Measurements from ENCODE around the gene ITPR2.

DNA sequence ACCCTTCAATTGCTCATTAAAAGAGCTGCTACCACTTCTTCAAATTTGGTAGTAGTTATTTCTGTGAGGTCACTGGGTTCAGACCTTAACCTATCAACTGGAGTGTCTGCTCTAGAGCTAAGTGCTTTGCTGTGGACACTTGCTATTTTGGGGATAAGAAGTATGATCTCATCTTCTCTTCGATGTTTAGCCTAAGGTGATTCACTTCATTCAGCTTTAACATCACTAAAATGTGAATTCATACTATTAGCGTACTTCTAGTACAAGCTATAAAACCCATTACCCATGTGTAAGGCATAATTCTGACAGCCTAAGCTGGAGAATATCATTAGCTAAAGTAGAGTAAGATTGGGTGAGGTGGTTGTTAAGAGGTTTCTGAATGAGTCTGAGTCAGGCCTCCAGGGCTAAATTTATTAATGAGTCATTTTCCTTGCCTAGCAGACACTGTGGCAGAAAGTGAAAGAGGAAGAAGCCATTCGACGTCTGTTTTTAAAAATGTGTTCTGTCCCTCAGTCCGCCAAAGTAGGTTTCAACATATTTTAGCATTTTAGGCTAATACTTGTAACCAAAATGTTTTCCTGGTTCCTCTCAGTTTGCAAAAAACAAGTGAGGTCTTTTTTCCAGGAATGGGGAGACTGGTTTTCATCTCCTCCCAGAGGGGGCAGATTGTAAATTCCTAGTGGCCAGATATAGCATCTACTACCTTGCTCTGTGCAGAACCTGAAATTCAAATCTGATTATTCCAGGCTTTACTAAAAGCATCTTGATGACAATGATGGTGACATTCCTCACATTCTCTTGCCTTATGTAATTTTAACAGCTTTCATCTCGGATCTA lies 534.0 kb downstream of the ITPR2 start:
- TF ChIP-seq, protein P1, sequence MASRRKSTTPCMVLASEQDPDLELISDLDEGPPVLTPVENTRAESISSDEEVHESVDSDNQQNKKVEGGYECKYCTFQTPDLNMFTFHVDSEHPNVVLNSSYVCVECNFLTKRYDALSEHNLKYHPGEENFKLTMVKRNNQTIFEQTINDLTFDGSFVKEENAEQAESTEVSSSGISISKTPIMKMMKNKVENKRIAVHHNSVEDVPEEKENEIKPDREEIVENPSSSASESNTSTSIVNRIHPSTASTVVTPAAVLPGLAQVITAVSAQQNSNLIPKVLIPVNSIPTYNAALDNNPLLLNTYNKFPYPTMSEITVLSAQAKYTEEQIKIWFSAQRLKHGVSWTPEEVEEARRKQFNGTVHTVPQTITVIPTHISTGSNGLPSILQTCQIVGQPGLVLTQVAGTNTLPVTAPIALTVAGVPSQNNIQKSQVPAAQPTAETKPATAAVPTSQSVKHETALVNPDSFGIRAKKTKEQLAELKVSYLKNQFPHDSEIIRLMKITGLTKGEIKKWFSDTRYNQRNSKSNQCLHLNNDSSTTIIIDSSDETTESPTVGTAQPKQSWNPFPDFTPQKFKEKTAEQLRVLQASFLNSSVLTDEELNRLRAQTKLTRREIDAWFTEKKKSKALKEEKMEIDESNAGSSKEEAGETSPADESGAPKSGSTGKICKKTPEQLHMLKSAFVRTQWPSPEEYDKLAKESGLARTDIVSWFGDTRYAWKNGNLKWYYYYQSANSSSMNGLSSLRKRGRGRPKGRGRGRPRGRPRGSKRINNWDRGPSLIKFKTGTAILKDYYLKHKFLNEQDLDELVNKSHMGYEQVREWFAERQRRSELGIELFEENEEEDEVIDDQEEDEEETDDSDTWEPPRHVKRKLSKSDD (CRISPR knock-in tag; IDR thresholded peaks at IDR 0.05; ENCODE audit: low read depth) = no peak
- TF ChIP-seq ZSCAN29 (CRISPR knock-in tag; conservative IDR thresholded peaks at IDR 0.05) (no peak), WIZ (CRISPR knock-in tag; IDR thresholded peaks at IDR 0.05) (no peak), MIER2 (CRISPR knock-in tag; IDR thresholded peaks at IDR 0.05) (no peak)
- TF ChIP-seq, protein P2, sequence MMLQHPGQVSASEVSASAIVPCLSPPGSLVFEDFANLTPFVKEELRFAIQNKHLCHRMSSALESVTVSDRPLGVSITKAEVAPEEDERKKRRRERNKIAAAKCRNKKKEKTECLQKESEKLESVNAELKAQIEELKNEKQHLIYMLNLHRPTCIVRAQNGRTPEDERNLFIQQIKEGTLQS (CRISPR knock-in tag; IDR thresholded peaks at IDR 0.05) = no peak
